ENCODE measurements around the gene ADAM22. TPM values are rescaled to one million over a fixed set of nuclear protein-coding genes. Genes with fewer than 3 reads are reported as not detected.
A peak's percentile ranks its signal among the peaks of the same experiment; 100 is the strongest.

Gene ADAM22
- total and polyA plus RNA-seq, 8 donors = 2.6 to 25.3 (median 17.0) TPM

GRCh38 chr7:88167721-88168120 lies 233.7 kb downstream of the ADAM22 start:
- no peaks in the 10 kb centered on the region for H3K36me3 ChIP-seq
- ATAC-seq (no peak), DNase-seq (no peak)
- no peaks in the 10 kb centered on the region for H3K4me1 ChIP-seq
- no peaks in the 10 kb centered on the region for H3K27me3 ChIP-seq
- H3K9me3 ChIP-seq = no peaks in the 10 kb centered on the region
- H3K27ac ChIP-seq = no peak overlapping the region
- intact Hi-C loops (cut with DNase I) = no loop called here
- H3K4me3 ChIP-seq = no peak overlapping the region
- TF ChIP-seq CTCF (IDR thresholded peaks at IDR 0.05) = no peak

- Histone ChIP-seq H3K36me3 (no peaks in the 10 kb centered on the region), H3K27ac (no peak overlapping the region), H3K9me3 (no peaks in the 10 kb centered on the region), H3K27me3 (no peaks in the 10 kb centered on the region), H3K4me1 (no peaks in the 10 kb centered on the region), H3K4me3 (no peak overlapping the region)
- DNase-seq = peak in 1 of 4 donors; percentile 40
- ATAC-seq = peak; percentile 52
- TF ChIP-seq CTCF (IDR thresholded peaks at IDR 0.05) = peak; percentile 26 to 42
- intact Hi-C loops (cut with DNase I) = no loop called here
Observed at GRCh38 chr7:88169717-88170320, 235.8 kb downstream of the ADAM22 start.

- H3K9me3 ChIP-seq = no peaks in the 10 kb centered on the region
- no peaks in the 10 kb centered on the region for H3K4me1 ChIP-seq
- no peak for ATAC-seq
- no peak overlapping the region for H3K4me3 ChIP-seq
- intact Hi-C loops (cut with DNase I) = no loop called here
- TF ChIP-seq CTCF (IDR thresholded peaks at IDR 0.05) = no peak
- no peaks in the 10 kb centered on the region for H3K36me3 ChIP-seq
- no peaks in the 10 kb centered on the region for H3K27me3 ChIP-seq
- H3K27ac ChIP-seq = no peak overlapping the region
- no peak for DNase-seq
Observed at GRCh38 chr7:88172842-88173241, 238.8 kb downstream of the ADAM22 start.

GRCh38 chr7:88176190-88176589 lies 242.1 kb downstream of the ADAM22 start:
- no peak overlapping the region for H3K27ac ChIP-seq

GRCh38 chr7:88183051-88183450 lies 249.0 kb downstream of the ADAM22 start:
- TF ChIP-seq CTCF (IDR thresholded peaks at IDR 0.05) = no peak
- intact Hi-C loops (cut with DNase I) = no loop called here
- no peak for ATAC-seq
- H3K36me3 ChIP-seq = no peaks in the 10 kb centered on the region
- H3K27me3 ChIP-seq = no peaks in the 10 kb centered on the region
- H3K27ac ChIP-seq = no peak overlapping the region
- no peak overlapping the region for H3K4me3 ChIP-seq
- no peaks in the 10 kb centered on the region for H3K4me1 ChIP-seq
- H3K9me3 ChIP-seq = no peaks in the 10 kb centered on the region
- no peak for DNase-seq

More at GRCh38 chr7:88176190-88176589, 242.1 kb downstream of the ADAM22 start:
- H3K9me3 ChIP-seq = no peaks in the 10 kb centered on the region
- no peak for DNase-seq
- no peaks in the 10 kb centered on the region for H3K36me3 ChIP-seq
- TF ChIP-seq CTCF (IDR thresholded peaks at IDR 0.05) = no peak
- H3K27me3 ChIP-seq = no peaks in the 10 kb centered on the region
- intact Hi-C loops (cut with DNase I) = no loop called here
- no peaks in the 10 kb centered on the region for H3K4me1 ChIP-seq
- no peak overlapping the region for H3K4me3 ChIP-seq
- ATAC-seq = no peak

All from left lung (tissue), 10 donors.